GM10847 (cell line): Measurements from ENCODE around the gene UCK2.

Experiments
- POLR2A ChIP-seq: IDR thresholded peaks from 2 replicates; pipeline ENCODE4 v1.6.1; 2011; ENCODE audit not compliant: insufficient read length; ENCODE audit errors: extremely low read depth

UCK2 gene

DNA sequence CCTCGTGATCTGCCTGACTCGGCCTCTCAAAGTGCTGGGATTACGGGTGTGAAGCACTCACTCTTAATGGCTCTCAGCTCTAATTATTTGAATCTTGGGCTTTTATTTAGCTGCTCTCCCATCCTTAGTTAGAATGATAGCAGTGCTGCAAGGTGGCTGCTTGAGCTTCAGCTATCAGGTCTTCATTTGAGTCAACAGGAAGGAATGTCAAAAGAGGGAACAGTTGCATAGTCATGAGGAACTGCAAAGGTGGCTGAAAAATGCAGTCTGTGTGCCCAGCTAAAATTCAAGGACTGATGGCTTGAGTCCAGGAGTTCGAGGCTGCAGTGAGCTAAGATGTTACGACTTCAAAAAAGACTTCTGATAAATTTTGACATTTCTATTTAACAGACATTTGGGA lies 55.6 kb downstream of the UCK2 start:
- TF ChIP-seq POLR2A, result no peak

DNA sequence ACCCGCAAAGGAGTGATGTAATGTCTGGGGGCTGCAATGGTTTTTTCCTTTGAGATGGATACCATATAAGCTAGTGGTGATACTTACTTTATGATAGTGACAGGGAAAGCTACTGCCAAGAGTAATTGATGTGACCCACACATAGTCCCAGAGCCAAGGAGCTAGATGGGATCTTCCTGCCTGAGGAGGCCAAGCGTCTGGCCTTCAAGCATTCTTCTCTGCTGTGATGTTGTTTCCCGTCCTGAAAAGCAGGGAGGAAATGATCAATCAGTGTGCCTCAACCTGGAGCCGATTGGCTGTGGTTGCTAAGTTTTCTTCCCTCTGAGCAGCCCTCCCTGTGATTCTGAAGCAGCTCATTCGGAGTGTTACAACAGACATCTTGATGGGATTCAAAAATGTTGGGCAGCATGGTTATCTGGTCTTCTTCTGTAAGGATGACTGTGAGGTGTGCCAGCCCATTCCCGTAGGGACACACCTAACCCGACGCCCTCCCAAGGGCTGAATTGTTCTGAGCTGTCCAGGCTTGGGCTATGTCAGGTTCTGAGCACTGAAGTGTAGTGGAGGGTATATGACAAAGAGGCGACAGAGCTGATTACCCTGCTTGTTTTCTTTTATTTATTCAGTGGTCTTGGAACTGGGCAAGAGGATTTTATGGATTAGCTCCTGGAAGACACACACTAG lies 56.7 kb downstream of the UCK2 start:
- no peak for TF ChIP-seq POLR2A

DNA sequence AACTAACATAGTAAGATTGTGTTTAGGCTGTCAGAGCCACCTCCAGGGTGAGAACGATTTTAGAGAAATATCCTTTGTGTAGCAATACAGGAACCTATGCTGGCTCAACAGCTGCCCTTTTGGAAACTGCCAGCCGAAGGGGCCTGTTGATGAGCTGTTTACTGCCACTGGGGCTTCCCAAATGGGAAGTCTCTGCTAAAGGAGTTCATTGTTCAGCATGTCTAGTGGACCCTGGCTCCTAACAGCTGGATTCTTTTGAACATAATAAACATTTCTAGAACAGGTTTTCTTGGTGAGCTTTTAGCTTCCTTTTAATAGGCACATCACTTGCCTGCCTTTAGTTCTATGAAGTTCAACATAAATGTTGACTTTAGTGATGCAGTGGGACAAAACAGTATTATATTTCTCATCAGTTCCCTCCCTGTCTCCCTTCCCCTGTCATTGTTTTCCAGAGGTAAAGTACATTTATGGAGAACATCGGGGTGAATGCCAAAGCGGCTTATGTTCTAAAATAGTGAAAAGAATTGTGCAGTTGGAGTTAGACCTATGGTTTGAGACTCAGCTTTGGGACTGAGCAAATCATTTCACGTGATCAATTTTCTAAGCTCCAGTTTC lies 57.4 kb downstream of the UCK2 start:
- TF ChIP-seq POLR2A, result no peak

DNA sequence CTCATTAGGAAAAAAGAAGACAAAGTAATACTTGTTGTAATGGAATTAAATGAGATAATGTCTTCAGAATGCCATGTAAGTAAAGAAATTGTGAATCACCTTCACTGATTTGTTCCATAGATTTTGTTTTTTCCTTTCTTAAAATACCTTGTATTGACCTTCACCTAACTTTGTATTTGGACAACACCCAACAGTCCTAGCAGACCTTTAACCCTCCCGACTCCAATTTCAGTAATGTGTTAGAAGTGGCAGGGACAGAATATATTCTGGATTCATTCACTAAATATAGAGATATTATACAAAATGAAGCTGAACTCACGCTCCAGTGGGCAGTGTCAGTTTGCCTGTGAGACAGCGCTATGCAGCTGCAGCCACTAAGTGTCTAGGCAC lies 57.9 kb downstream of the UCK2 start:
- no peak for TF ChIP-seq POLR2A

DNA sequence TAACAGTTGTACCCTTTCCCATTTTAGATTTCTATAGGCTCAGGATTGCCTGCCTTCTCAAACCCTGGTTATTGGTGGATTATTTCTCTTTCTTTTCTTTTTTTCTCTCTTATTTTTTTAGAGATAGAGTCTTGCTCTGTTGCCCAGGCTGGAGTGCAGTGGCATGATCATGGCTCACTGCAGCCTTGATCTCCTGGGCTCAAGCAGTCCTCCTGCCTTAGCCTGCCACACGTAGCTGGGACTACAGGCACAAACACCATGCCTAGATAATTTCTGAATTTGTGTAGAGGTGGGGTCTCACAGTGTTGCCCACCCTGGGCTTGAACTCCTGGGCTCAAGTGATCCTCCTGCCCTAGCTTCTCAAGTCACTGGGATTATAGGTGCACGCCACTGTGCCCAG lies 58.8 kb downstream of the UCK2 start:
- no peak for TF ChIP-seq POLR2A

DNA sequence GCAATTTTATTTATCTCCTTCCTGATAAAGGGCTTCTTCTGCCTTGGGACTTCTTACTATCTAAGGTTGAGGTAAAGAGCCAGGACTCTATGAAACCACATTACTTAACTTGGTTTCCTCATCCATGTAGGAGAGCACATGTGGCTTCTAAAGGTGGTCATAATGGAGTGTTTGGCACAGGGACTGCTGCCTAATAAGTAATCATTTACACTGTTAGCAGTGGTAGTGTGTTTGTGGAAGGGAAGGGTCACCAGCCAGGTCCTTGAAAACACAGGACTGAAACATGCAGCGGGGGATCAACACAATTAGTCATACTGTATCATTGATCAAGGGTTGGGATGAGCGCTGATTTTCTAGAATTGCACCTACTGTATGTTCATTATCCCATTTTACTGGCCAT lies 59.6 kb downstream of the UCK2 start:
- no peak for TF ChIP-seq POLR2A

DNA sequence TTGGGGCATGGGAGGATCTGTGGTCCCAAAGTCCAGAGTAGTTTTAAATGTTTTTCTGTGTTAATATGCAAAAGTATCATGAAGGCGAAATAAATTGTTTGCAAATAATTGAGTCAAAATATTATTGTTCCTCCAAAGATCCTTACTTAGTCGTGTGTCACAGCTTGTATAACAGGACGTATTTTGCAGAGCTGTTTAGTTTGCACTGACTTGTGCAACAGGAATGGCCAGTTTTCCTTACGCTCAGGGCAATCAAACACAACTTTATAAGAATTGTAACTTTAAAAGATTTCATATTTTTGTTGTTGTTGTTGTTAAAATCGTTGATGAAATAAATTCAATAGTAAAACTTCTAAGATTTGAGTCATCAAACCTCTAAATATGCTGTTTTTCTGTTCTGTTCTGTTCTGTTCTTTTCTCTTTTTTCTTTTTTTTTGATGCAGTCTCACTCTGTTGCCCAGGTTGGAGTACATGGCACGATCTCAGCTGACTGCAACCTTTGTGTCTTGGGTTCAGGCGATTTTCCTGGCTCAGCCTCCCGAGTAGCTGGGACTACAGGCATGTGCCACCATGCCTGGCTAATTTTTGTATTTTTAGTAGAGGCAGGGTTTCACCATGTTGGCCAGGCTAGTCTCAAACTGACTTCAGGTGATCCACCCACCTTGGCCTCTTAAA lies 60.6 kb downstream of the UCK2 start:
- no peak for TF ChIP-seq POLR2A

DNA sequence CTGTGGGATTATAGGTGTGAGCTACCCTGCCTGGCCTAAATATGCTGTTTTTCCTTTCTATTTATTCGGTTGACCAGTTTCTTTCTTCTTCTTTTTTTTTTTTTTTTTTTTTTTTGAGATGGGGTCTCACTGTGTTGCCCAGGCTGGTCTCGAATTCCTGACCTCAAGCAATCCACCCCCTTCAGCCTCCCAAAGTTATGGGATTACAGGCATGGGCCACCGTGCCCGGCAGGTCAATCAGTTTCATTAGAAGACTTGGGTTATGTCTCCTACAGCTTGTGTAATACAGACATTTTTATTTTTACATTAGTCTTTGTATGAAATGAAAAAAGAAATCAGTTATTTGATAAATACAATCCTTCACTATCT lies 61.1 kb downstream of the UCK2 start:
- no peak for TF ChIP-seq POLR2A

DNA sequence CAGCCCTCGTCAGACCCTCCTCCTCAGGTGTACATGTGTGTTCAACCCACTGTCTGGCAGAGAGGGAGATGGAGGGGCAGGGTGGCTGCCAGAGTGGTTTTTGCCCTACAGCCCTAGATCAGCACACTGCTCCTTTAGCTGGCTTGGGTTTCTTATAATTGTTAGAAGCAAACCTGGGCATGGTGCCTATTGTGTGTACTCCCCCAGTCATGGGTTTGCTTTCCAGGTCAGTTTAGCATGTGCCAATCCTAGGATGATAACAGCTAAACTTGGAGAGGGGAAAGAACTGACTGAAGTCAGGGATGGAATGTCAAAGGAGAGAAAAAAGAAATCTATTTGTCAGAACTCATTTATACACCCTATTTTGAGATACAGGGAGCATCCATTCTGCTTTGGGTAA lies 63.3 kb downstream of the UCK2 start:
- no peak for TF ChIP-seq POLR2A

DNA sequence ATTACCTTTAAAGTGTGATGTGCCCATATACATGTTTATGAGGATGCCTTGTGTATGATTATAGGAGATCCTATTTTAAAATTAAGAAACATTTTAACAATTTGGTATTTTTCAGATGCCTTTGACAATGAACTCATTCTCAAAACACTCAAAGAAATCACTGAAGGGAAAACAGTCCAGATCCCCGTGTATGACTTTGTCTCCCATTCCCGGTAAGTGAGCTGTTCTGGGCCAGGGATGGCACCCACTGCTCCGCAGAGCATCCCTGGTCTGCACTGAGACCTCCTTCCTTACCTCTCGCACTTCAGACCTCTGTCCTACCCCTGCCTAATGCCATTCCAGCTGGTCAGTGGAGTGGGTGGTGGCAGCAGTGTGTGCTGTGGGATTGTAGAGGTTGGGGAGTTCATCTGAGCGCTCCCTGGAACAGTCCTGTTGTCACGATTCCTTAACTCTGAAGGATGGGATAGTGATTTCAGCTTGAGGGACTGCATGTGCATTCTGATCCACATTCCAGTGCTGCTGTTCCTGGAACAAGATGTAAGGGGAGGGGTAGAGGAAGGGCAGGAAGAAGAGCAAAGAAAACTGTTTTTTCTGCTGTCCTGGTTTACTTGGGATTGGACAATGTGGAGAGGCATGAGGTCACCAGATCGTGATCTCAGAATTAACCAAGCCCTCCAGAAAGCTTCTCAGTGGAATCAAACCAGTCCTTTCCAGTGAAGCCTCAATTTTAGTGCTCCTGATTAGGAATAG lies 63.9 kb downstream of the UCK2 start:
- no peak for TF ChIP-seq POLR2A

DNA sequence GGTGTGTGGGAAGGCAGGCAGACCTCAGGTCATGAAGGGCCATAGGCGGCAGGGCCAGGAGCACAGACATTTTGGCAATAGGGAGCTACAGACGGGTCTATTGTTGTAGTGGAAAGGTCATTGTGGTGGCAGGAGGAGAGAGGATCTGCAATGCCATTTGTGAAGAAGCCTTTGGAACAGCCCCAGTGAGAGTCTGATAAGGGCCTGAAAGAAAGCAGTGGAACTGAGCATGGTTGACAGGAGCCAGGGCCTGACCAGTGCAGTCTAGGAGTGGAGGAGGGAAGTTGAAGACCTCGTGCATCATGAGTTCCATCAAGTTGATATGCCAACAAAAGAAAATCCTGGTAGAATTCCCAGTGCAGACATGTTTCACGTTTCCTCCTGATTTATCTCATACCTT lies 65.5 kb downstream of the UCK2 start:
- TF ChIP-seq POLR2A, result no peak

DNA sequence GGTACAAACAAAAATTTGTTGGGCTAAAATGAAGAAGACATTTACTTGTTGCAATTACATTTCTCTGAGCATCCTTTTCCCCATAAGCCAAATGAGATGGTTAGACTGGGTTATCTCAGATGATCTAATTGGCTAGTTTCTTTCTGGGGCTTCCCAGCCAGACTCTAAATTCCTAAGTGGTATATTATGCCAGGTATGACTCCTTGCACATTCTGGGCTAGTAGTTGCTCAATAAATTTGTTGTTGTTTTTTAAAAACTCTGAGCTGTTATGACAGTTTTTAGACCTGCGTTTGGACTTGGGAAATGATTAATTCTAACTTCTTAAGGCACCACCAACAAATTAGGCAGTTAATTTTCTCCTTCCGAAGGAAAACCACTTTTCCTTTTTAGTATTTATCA lies 66.1 kb downstream of the UCK2 start:
- TF ChIP-seq POLR2A, result no peak

DNA sequence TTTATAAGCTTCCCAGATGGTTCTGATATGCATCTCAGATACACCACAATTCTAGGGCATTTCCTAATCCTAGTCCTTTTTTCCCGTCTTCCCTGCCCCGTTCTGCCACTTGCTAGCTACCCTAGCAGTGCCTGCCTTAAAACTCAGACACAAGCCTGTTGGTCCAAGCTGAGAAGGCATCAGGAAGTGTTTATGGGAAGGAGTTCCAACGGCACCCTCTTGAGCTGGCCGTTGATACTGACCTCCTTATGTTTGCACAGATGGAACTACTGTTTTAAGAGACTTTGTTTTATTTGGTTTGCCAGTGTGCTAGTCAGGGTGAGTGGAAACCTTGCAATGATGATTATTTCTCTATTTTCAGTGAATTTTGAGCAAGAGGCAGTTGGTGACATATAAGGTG lies 67.2 kb downstream of the UCK2 start:
- no peak for TF ChIP-seq POLR2A

DNA sequence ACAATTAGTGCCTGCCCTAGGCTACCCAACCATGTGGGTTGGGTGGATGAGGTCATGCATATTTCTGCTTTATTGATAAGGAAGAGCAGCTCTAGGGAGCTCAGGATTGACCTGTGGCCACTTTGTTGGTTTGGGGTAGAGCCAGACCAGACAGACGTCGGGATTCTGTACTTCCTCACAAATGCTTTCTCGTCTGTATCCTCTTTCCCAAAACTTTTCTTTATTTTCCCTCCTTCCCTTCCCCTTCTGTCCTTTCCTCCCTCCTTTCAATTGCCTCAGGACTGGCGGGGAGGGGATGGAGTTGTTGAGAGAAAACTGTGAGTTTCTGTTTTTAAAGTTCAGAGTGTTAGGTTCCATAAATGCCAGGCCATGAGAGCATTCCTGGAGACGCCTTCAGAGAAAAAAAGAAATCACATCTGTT lies 68.0 kb downstream of the UCK2 start:
- TF ChIP-seq POLR2A, result no peak

DNA sequence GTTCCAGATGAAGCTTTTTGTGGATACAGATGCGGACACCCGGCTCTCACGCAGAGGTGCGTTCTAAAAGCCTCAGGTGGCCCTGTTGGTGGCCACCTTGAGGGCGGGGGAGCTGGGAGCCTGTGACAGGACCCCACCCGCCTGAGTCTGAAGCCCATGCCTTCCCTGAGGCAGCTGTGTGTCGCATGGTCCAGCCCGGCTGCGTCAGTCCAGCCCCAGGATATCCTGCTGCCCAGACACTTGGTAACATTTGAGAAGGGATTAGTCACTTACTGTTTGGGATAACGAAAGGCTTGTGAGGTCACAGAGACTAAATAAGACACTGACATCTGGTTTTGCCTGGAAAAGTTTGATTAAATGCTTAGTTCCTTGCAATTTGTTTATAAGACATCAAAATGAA lies 68.9 kb downstream of the UCK2 start:
- no peak for TF ChIP-seq POLR2A
